GM19328 (cell line): ENCODE measurements around the gene PLXNA2.

Source experiments
- ATAC-seq: cut with Tn5 transposase; IDR thresholded peaks from one replicate; pipeline ENCODE4 v1.9.1; 2021; ENCODE audit warnings: mild to moderate bottlenecking, moderate library complexity; ENCODE audit not compliant: unreplicated experiment

Gene PLXNA2

GRCh38 chr1:208207388-208208131 is 36.6 kb downstream of the PLXNA2 start:
- no peak for ATAC-seq

GRCh38 chr1:208206092-208206698 is 38.0 kb downstream of the PLXNA2 start:
- ATAC-seq = no peak

GRCh38 chr1:208205216-208206013 is 38.8 kb downstream of the PLXNA2 start:
- no peak for ATAC-seq

- no peak for ATAC-seq
Observed at GRCh38 chr1:208204779-208205178, 39.4 kb downstream of the PLXNA2 start.

GRCh38 chr1:208203848-208204609 is 40.2 kb downstream of the PLXNA2 start:
- no peak for ATAC-seq

- no peak for ATAC-seq
Observed at GRCh38 chr1:208203127-208203847, 40.9 kb downstream of the PLXNA2 start.

GRCh38 chr1:208202333-208202995 is 41.7 kb downstream of the PLXNA2 start:
- ATAC-seq = no peak

GRCh38 chr1:208201229-208201628 is 43.0 kb downstream of the PLXNA2 start:
- ATAC-seq = no peak

- no peak for ATAC-seq
Observed at GRCh38 chr1:208200116-208200515, 44.1 kb downstream of the PLXNA2 start.

GRCh38 chr1:208198236-208198635 is 45.9 kb downstream of the PLXNA2 start:
- no peak for ATAC-seq

- no peak for ATAC-seq
Observed at GRCh38 chr1:208194944-208195343, 49.2 kb downstream of the PLXNA2 start.

GRCh38 chr1:208192995-208193394 is 51.2 kb downstream of the PLXNA2 start:
- ATAC-seq = no peak

GRCh38 chr1:208190784-208191183 is 53.4 kb downstream of the PLXNA2 start:
- no peak for ATAC-seq

GRCh38 chr1:208189716-208190115 is 54.5 kb downstream of the PLXNA2 start:
- no peak for ATAC-seq

GRCh38 chr1:208189183-208189582 is 55.0 kb downstream of the PLXNA2 start:
- ATAC-seq = peak; percentile 54

GRCh38 chr1:208188607-208189006 is 55.6 kb downstream of the PLXNA2 start:
- ATAC-seq = no peak

- peak; percentile 53 for ATAC-seq
Observed at GRCh38 chr1:208187499-208188041, 56.6 kb downstream of the PLXNA2 start.

- no peak for ATAC-seq
Observed at GRCh38 chr1:208185801-208186231, 58.4 kb downstream of the PLXNA2 start.

GRCh38 chr1:208184966-208185654 is 59.1 kb downstream of the PLXNA2 start:
- no peak for ATAC-seq
